ENCODE results near the gene PPM1H. TPM values are rescaled to one million over a fixed set of nuclear protein-coding genes. Genes with fewer than 3 reads are reported as not detected.

The PPM1H gene
- total and polyA plus RNA-seq, 2 of the 8 experiments (the other 6 are each of a cell fraction or from before 2014, with no cell fraction given) = 16.4 to 36.1 TPM

DNA sequence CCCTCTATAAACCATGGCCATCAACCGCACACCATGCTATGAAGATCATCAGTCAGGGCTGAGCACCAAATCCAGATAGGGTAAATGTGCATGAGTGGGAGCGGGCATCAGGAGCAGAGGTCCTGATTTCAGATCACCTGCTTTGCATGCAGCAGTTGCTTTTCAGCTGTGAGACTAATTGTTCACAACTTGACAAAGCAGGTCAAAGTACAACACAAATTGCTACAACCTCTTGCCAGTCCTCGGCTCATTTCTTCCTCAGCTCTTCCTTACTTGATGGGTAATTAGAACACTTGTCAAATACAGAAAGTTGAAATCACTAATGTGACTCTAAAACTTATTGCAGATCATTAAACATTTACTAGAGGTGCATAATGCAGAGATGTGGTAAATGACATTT lies 171.6 kb downstream of the PPM1H start:
- H2BK120ac ChIP-seq (replicated peaks; ENCODE audit: low read depth, low read length) = no peak overlapping the region
- H2BK15ac ChIP-seq (ENCODE audit: low read length) = no peak overlapping the region
- H3K9me3 ChIP-seq (ENCODE audit: insufficient read depth in 2 of 2, low read depth in 1 of 2, low read length in 1 of 2) = 0 out of 4 replicates have a peak, but pooled peaks cover 5 to 8% of the 10 kb centered on the region in 2 experiments
- no peak for TF ChIP-seq RBBP5 (IDR thresholded peaks at IDR 0.05; ENCODE audit: borderline replicate concordance, low read depth, low read length)
- TF ChIP-seq TCF12 (IDR thresholded peaks at IDR 0.05; ENCODE audit: low read depth, low read length) = no peak
- no peak for TF ChIP-seq POLR2AphosphoS5 (IDR thresholded peaks at IDR 0.05; ENCODE audit: low read depth, low read length)
- TF ChIP-seq TAF1 (IDR thresholded peaks at IDR 0.05; ENCODE audit: low read depth, low read length) = no peak
- TF ChIP-seq RFX5 (IDR thresholded peaks at IDR 0.05; ENCODE audit: borderline replicate concordance, low read depth, low read length) = no peak
- TF ChIP-seq MAFK (IDR thresholded peaks at IDR 0.05; ENCODE audit: low read depth, low read length) = no peak
- H2AK5ac ChIP-seq (ENCODE audit: low read depth, low read length) = no peak overlapping the region
- H3K14ac ChIP-seq (ENCODE audit: insufficient read length) = no peak overlapping the region
- WGBS, 2 experiments (ENCODE audit: extremely low coverage in 1 of 2, insufficient coverage in 1 of 2, insufficient read length in 1 of 2, insufficient replicate concordance in 2 of 2, low coverage in 1 of 2, low lambda C conversion rate in 2 of 2, missing lambda C conversion rate in 1 of 2) = 84% methylated on average over 3 of the region's 3 CpGs; no CpG with 5 or more reads in 1 of the 2 experiments
- no peak for FAIRE-seq
- no peak overlapping the region for H2BK20ac ChIP-seq (ENCODE audit: low read length)
- no peak overlapping the region for H3K4me2 ChIP-seq (ENCODE audit: insufficient read depth in 1 of 2, low read depth in 2 of 2, low read length in 2 of 2)
- H3K36me3 ChIP-seq (ENCODE audit: control insufficient read depth in 2 of 4, insufficient read depth in 4 of 4, low read length in 3 of 4) = peaks cover 0 to 5% (median 0%) of the 10 kb centered on the region in 4 experiments; a peak in 3 of 8 replicates
- no peak overlapping the region for H3K27ac ChIP-seq (ENCODE audit: low read depth, low read length)
- no peaks in the 10 kb centered on the region for H3K79me1 ChIP-seq (ENCODE audit: low read depth, low read length)
- H3K79me2 ChIP-seq (ENCODE audit: control insufficient read depth in 1 of 2, insufficient read depth in 2 of 2, low read length in 2 of 2) = no peaks in the 10 kb centered on the region
- H3K56ac ChIP-seq (replicated peaks; ENCODE audit: insufficient read length, low read depth, low read length) = no peak overlapping the region
- H4K20me1 ChIP-seq (replicated peaks in 1 of 2; ENCODE audit: control insufficient read depth in 1 of 2, insufficient read depth in 2 of 2, low read length in 2 of 2) = no peaks in the 10 kb centered on the region
- no peak overlapping the region for H3K4ac ChIP-seq (replicated peaks; ENCODE audit: insufficient read length, low read depth, low read length)
- H3K23ac ChIP-seq (ENCODE audit: insufficient read length) = no peak overlapping the region
- no peak overlapping the region for H4K8ac ChIP-seq (ENCODE audit: extremely low read depth, insufficient read depth, low read length)
- no peak overlapping the region for H3K4me3 ChIP-seq (ENCODE audit: extremely low read depth in 1 of 4, insufficient read depth in 2 of 4, low read depth in 3 of 4, low read length in 4 of 4)
- no peak overlapping the region for H4K91ac ChIP-seq (replicated peaks; ENCODE audit: insufficient read length, low read length)
- no peak overlapping the region for H2BK12ac ChIP-seq (ENCODE audit: low read depth, low read length)
- POLR2A ChIA-PET (ENCODE audit: partially characterized antibody) = interaction anchor here (0.9 kb wide), 1 partner anchor 22 kb away, joined by 3 read pairs; no protein-coding TSS in a partner anchor
- no peak overlapping the region for H3K9ac ChIP-seq (replicated peaks in 1 of 4; ENCODE audit: extremely low read depth in 1 of 4, low read depth in 3 of 4, low read length in 3 of 4)
- H2AFZ ChIP-seq (ENCODE audit: low read length) = no peak overlapping the region
- no peaks in the 10 kb centered on the region; the same call in 1 of the 2 replicates for H3K23me2 ChIP-seq (ENCODE audit: low read depth, low read length)
- no peak overlapping the region for H4K5ac ChIP-seq (ENCODE audit: insufficient read length, low read depth, low read length)
- no peaks in the 10 kb centered on the region for H3K27me3 ChIP-seq (replicated peaks in 1 of 4; ENCODE audit: control insufficient read depth in 3 of 4, extremely low read depth in 1 of 4, insufficient read depth in 3 of 4, low read length in 3 of 4)
- H2BK5ac ChIP-seq (ENCODE audit: low read depth, low read length) = no peak overlapping the region
- CTCF ChIA-PET (ENCODE audit: partially characterized antibody) = interaction anchor here (0.7 kb wide), 1 partner anchor 34 kb away, joined by 3 read pairs; no protein-coding TSS in a partner anchor
- H3K4me1 ChIP-seq (replicated peaks in 1 of 4; ENCODE audit: control insufficient read depth in 3 of 4, insufficient read depth in 4 of 4, low read length in 3 of 4) = no peaks in the 10 kb centered on the region; a peak in 2 of 7 replicates
- no peak overlapping the region for H3K18ac ChIP-seq (ENCODE audit: extremely low read depth, low read length)
- no peak for DNase-seq (ENCODE audit: low read depth in 1 of 2, low spot score in 2 of 2)
